ENCODE measurements around the gene ZNF598.

DNA sequence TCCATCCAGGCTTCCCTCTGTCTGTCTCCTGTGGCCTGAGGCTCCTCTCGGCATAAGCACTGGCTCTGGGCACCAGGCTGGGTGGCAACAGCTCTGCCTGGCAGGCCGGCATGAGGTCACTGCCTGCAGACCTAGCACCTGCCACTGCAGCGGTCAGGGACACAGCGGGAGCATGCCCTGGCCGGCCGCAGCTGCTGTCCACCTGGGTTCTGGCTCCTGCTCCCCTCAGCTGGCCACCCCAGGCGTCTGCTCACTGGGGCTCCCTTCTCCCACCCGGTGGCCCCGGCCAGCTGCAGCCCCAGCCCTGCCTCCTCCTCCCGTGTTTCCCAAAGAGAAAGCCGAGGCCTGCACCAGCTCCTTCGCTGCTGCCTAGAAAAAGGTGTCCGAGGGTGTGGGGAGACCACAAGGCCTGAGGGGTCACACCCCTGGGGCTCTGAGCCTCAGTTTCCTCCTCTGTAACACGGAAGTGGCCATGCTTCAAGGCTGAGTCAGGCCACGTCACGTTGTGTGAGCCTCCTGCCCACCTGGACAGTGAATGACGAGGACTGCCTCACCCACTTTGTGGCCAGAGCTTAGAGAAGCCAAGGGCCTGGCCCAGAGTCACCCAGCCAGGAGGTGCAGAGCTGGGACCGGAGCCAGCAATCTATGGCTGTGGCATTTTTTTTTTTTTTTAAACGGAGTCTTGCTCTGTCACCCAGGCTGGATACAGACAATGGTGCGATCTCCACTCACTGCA, 31.3 kb upstream of the ZNF598 start:
- TF ChIP-seq, protein P1, sequence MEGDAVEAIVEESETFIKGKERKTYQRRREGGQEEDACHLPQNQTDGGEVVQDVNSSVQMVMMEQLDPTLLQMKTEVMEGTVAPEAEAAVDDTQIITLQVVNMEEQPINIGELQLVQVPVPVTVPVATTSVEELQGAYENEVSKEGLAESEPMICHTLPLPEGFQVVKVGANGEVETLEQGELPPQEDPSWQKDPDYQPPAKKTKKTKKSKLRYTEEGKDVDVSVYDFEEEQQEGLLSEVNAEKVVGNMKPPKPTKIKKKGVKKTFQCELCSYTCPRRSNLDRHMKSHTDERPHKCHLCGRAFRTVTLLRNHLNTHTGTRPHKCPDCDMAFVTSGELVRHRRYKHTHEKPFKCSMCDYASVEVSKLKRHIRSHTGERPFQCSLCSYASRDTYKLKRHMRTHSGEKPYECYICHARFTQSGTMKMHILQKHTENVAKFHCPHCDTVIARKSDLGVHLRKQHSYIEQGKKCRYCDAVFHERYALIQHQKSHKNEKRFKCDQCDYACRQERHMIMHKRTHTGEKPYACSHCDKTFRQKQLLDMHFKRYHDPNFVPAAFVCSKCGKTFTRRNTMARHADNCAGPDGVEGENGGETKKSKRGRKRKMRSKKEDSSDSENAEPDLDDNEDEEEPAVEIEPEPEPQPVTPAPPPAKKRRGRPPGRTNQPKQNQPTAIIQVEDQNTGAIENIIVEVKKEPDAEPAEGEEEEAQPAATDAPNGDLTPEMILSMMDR (conservative IDR thresholded peaks at IDR 0.05; ENCODE audit: low read depth, low read length): no peak
- no peak for TF ChIP-seq EZH2phosphoT487 (IDR thresholded peaks at IDR 0.05; ENCODE audit: borderline replicate concordance, low read length)
- no peak for TF ChIP-seq EZH2 (IDR thresholded peaks at IDR 0.05; ENCODE audit: low read length, unreplicated experiment)

All from PC-3 (cell line).